Measurements from ENCODE around the gene CCDC112. TPM values are rescaled to one million over a fixed set of nuclear protein-coding genes. Genes with fewer than 3 reads are reported as not detected.

Gene CCDC112
- total RNA-seq, 2 experiments from 2014 or later = 2.2 to 4.1 TPM

DNA sequence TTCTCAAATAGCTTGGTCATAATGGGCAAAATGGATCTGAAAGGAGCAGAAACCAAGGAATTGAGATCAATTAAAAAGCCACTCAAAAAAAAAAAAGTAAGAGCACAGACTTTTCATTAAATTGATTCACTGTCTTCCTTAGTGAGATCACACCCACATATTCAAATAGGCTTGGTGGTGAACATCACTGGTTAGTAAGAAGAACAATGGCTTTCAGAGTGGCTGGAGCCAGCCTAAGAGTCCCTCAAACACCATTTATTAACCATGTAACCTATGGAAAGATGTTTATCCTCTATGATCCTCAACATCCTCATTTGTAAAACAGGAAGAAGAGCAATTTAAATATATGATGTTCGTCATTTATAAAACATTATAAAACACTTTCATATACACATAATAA, 12.4 kb downstream of the CCDC112 start:
- H3K4me1 Mint-ChIP-seq = peaks cover 9% of the 10 kb centered on the region
- H3K9me3 Mint-ChIP-seq (ENCODE audit: low read depth) = no peaks in the 10 kb centered on the region
- CTCF ChIA-PET = no interaction called here
- H3K36me3 Mint-ChIP-seq (ENCODE audit: low read depth) = no peaks in the 10 kb centered on the region
- POLR2A ChIA-PET = no interaction called here
- ATAC-seq = no peak
- intact Hi-C loops (cut with DNase I, micrococcal nuclease) = no loop called here
- no peaks in the 10 kb centered on the region for H3K27me3 Mint-ChIP-seq
- DNase-seq = no peak
- H3K27ac Mint-ChIP-seq = no peak overlapping the region
- no peak overlapping the region for H3K4me3 Mint-ChIP-seq

DNA sequence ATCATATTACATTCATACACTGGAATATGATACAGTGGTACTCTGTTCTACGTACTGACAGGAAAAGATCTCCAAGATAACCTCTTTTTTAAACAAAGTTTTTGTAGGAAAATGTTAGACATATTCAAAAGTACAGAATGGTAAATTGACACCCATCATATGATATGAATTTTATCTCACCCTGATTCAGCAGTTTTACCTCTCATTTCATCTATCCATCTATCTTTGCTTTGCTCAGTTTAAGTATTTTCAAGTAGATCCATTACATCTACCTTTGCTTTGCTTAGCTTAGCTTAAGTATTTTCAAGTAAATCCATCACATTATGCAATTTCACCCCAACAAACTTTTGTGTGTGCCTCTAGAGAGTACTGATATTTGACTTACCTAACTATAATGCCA, 14.3 kb downstream of the CCDC112 start:
- no peaks in the 10 kb centered on the region for H3K9me3 Mint-ChIP-seq (ENCODE audit: low read depth)
- POLR2A ChIA-PET = no interaction called here
- no peaks in the 10 kb centered on the region for H3K27me3 Mint-ChIP-seq
- H3K36me3 Mint-ChIP-seq (ENCODE audit: low read depth) = no peaks in the 10 kb centered on the region
- no peak overlapping the region for H3K27ac Mint-ChIP-seq
- no peak overlapping the region for H3K4me3 Mint-ChIP-seq
- CTCF ChIA-PET = no interaction called here
- peaks cover 7% of the 10 kb centered on the region for H3K4me1 Mint-ChIP-seq
- ATAC-seq = no peak
- intact Hi-C loops (cut with DNase I, micrococcal nuclease) = no loop called here
- DNase-seq = no peak

DNA sequence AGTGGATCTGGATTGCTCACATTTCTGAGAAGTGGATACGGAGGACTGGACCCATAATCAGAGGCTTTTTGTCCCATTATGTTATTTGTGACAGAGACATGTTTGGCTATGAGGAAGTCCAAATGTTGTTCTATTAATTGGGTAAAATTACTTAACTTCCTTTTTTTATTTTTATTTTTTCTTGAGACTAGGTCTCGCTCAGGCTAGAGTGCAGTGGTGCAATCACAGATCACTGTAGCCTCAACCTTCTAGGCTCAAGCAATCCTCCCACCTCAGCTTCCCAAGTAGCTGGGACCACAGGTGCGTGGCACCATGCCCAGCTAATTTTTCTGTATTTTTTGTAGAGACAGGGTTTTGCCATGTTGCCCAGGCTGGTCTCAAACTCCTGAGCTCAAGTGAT, 21.9 kb downstream of the CCDC112 start:
- no peak overlapping the region for H3K4me3 Mint-ChIP-seq
- H3K4me1 Mint-ChIP-seq = no peaks in the 10 kb centered on the region
- POLR2A ChIA-PET = no interaction called here
- no peak for DNase-seq
- H3K36me3 Mint-ChIP-seq (ENCODE audit: low read depth) = peaks cover 2% of the 10 kb centered on the region
- H3K27ac Mint-ChIP-seq = no peak overlapping the region
- CTCF ChIA-PET = interaction anchor here (0.9 kb wide), 1 partner anchor 177 kb away, joined by 3 read pairs; no protein-coding TSS in a partner anchor
- ATAC-seq = no peak
- H3K9me3 Mint-ChIP-seq (ENCODE audit: low read depth) = no peaks in the 10 kb centered on the region
- intact Hi-C loops (cut with DNase I, micrococcal nuclease) = no loop called here
- H3K27me3 Mint-ChIP-seq = no peaks in the 10 kb centered on the region

DNA sequence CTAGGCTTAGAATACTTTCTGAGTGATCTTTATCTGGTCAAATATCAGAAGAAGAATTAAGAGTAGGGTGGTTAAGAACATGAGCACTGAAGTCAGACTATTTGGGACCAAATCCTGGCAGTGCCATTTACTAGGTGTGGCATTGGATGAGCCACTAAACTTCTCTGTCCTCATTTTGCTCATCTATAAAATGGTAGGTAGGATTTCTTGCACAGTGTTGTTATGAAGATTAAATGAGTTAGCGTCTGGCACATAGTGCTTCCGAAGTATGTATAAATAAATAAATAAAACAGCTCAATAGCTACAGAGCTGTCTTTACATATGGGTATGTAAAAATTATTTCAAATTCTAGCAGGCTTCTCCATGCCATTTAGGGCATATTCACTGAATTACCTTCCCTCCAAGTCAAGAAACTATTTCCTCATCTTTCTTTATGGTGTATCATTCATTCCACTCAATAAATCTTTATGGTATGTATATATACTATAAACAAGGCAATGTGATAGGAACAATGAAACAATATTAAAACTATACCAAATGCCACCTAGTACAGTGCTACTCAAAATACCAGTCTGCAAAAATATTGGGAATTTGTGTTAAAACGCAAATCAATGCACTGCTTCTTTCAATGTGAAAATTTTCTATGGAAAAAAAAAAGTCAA, 24.0 kb downstream of the CCDC112 start:
- no peaks in the 10 kb centered on the region for H3K9me3 Mint-ChIP-seq (ENCODE audit: low read depth)
- CTCF ChIA-PET = no interaction called here
- ATAC-seq (no peak), DNase-seq (no peak)
- no peak overlapping the region for H3K27ac Mint-ChIP-seq
- no peaks in the 10 kb centered on the region for H3K27me3 Mint-ChIP-seq
- H3K4me3 Mint-ChIP-seq = no peak overlapping the region
- H3K4me1 Mint-ChIP-seq = no peaks in the 10 kb centered on the region
- intact Hi-C loops (cut with DNase I, micrococcal nuclease) = no loop called here
- H3K36me3 Mint-ChIP-seq (ENCODE audit: low read depth) = peaks cover 2% of the 10 kb centered on the region
- POLR2A ChIA-PET = no interaction called here

DNA sequence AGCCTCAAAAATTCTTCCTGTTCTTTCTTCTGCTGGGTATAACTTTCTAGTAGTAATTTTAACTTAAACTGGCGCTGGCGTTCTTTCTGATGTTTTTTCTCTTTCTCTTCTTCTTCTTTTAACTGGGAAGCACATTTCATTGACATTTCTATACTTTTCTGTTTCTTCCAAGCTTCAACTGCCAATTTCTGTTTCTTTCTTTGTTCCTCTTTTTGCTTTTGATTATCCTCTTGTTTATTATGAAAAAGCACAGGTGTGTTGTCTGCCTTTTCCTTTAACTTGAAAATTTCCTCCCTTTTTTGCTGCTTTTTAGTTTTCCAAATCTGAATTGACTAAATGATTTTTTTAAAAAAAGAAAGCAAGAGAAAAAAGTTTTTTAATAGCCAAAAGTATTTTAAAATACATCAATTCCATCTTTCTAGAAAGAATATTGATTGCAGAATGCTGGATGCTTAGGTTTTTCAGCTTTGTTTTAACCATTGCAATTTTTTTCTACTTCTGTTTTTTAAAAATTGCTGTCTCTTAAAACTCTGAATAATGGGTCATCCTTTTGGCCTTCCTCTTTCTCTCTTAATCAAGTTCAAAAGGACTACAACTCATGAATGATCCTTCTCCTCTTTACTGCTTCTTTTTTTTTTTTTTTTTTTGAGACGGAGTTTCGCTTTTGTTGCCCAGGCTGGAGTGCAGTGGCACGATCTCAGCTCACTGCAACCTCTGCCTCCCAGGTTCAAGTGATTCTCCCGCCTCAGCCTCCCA, 25.0 kb downstream of the CCDC112 start:
- Mint-ChIP-seq H3K4me1 (no peaks in the 10 kb centered on the region), H3K27me3 (no peaks in the 10 kb centered on the region), H3K27ac (no peak overlapping the region), H3K4me3 (no peak overlapping the region), H3K9me3 (ENCODE audit: low read depth) (no peaks in the 10 kb centered on the region), H3K36me3 (ENCODE audit: low read depth) (peaks cover 2% of the 10 kb centered on the region)
- CTCF ChIA-PET = interaction anchor here (0.9 kb wide), 1 partner anchor 8 kb away, joined by 4 read pairs; no protein-coding TSS in a partner anchor
- POLR2A ChIA-PET = no interaction called here
- intact Hi-C loops (cut with DNase I, micrococcal nuclease) = no loop called here
- no peak for ATAC-seq
- DNase-seq = no peak

DNA sequence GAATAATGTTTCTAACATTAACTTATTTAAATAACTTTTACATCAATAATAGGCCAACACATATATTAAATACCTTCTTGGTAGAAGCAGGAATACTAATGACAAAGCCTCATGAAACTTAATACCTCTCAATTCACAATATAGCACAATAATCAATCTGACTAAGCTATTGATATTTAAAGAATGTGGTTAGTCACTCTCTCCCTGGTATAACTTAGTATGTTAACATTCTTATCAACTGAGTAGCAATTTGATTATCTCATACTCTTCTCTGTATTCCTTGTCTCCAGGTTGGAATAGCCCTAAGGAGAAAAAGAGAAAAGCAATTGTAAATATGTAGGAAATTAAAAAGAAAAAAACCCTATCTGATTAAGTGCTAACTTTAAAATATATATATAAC, 28.8 kb downstream of the CCDC112 start:
- no peak for ATAC-seq
- no peak for DNase-seq
- H3K27ac Mint-ChIP-seq = no peak overlapping the region
- no peaks in the 10 kb centered on the region for H3K27me3 Mint-ChIP-seq
- ChIA-PET CTCF (no interaction called here), POLR2A (no interaction called here)
- no peak overlapping the region for H3K4me3 Mint-ChIP-seq
- no peaks in the 10 kb centered on the region for H3K9me3 Mint-ChIP-seq (ENCODE audit: low read depth)
- peaks cover 8% of the 10 kb centered on the region for H3K36me3 Mint-ChIP-seq (ENCODE audit: low read depth)
- peaks cover 8% of the 10 kb centered on the region for H3K4me1 Mint-ChIP-seq
- intact Hi-C loops (cut with DNase I, micrococcal nuclease) = no loop called here

DNA sequence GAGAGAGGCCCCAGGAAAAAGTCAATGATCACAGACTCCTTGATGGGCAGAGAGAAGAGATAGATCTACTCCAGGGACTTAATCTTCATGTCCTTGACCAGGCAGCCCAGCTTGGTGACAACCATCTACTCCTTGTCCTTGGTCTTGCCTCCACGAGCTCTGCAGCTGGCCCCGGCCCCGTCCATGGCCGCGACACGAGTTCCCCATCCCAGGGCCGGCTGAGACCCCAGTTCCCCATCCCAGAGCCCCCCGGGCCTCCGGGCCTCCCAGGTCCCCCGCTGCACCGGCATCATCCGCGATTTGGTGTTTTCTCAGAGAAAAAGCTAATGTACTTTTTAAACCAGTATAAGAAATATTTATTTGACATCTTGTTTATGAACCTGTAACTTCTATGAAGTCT, 31.2 kb downstream of the CCDC112 start:
- no peaks in the 10 kb centered on the region for H3K27me3 Mint-ChIP-seq
- DNase-seq (no peak), ATAC-seq (no peak)
- CTCF ChIA-PET = interaction anchor here (1.7 to 2.0 kb wide), 2 partner anchors 14 to 18 kb away, joined by 5 read pairs; no protein-coding TSS in a partner anchor
- H3K4me1 Mint-ChIP-seq = peaks cover 20% of the 10 kb centered on the region
- H3K9me3 Mint-ChIP-seq (ENCODE audit: low read depth) = no peaks in the 10 kb centered on the region
- no peak overlapping the region for H3K27ac Mint-ChIP-seq
- H3K36me3 Mint-ChIP-seq (ENCODE audit: low read depth) = peaks cover 8% of the 10 kb centered on the region
- intact Hi-C loops (cut with DNase I, micrococcal nuclease) = no loop called here
- no peak overlapping the region for H3K4me3 Mint-ChIP-seq
- POLR2A ChIA-PET = interaction anchor here (0.5 kb wide), 1 partner anchor 623 kb away, joined by 4 read pairs; no protein-coding TSS in a partner anchor

DNA sequence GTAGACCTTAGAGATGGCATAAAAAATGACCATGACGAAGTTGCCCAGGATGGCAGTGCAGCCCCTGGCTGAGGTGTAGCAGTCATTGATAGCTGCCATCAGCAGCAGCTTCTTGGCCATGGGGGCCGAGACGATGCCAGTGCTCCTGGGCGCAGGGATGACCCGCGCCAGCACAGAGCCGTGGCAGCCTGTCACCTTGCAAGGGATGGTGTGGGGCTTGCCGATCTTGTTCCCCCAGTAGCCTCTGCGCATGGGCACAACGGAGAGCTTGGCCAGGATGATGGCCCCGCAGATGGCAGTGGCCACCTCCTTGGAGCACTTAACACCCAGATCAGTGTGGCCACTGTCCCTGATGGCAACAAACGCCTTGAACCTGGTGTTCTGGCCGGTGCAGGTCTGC, 31.7 kb downstream of the CCDC112 start:
- ChIA-PET CTCF (interaction anchor here (2.0 kb wide), 1 partner anchor 18 kb away, joined by 5 read pairs; no protein-coding TSS in a partner anchor), POLR2A (no interaction called here)
- no peaks in the 10 kb centered on the region for H3K9me3 Mint-ChIP-seq (ENCODE audit: low read depth)
- peaks cover 8% of the 10 kb centered on the region for H3K36me3 Mint-ChIP-seq (ENCODE audit: low read depth)
- no peaks in the 10 kb centered on the region for H3K27me3 Mint-ChIP-seq
- H3K27ac Mint-ChIP-seq = no peak overlapping the region
- H3K4me1 Mint-ChIP-seq = peaks cover 25% of the 10 kb centered on the region
- no peak overlapping the region for H3K4me3 Mint-ChIP-seq
- ATAC-seq (no peak), DNase-seq (no peak)
- intact Hi-C loops (cut with DNase I, micrococcal nuclease) = no loop called here

DNA sequence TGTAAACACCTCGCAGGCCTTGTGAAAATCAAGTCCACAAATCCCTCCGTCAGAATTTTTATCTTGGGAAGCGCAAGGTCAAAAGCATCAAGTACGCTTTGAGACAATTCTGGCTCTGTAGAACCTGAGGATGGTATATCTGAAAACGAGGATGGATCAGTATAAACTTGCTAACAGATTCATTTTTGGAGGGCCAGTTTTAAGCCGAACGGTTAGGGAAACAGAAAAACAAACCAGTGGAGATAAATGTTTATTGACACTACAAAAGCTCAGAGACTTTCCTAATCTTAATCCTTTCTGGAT, 33.4 kb downstream of the CCDC112 start:
- DNase-seq (no peak), ATAC-seq (no peak)
- H3K27ac Mint-ChIP-seq = peak overlapping the region; percentile 95
- no peaks in the 10 kb centered on the region for H3K9me3 Mint-ChIP-seq (ENCODE audit: low read depth)
- peaks cover 12% of the 10 kb centered on the region for H3K36me3 Mint-ChIP-seq (ENCODE audit: low read depth)
- H3K4me1 Mint-ChIP-seq = peaks cover 42% of the 10 kb centered on the region
- intact Hi-C loops (cut with DNase I, micrococcal nuclease) = loop anchor here (2.0 kb wide), 1 partner anchor 578 kb away; the partner anchor contains the start of genes AP3S1 (in 2 of the 2) and ATG12 (in 2 of the 2)
- ChIA-PET CTCF (interaction anchor here (0.6 to 1.3 kb wide), 6 partner anchors 8 to 339 kb away, joined by 3 to 4 read pairs (median 3); partner anchors contain the start of gene TICAM2), POLR2A (no interaction called here)
- H3K27me3 Mint-ChIP-seq = no peaks in the 10 kb centered on the region
- peak overlapping the region; percentile 89 for H3K4me3 Mint-ChIP-seq

DNA sequence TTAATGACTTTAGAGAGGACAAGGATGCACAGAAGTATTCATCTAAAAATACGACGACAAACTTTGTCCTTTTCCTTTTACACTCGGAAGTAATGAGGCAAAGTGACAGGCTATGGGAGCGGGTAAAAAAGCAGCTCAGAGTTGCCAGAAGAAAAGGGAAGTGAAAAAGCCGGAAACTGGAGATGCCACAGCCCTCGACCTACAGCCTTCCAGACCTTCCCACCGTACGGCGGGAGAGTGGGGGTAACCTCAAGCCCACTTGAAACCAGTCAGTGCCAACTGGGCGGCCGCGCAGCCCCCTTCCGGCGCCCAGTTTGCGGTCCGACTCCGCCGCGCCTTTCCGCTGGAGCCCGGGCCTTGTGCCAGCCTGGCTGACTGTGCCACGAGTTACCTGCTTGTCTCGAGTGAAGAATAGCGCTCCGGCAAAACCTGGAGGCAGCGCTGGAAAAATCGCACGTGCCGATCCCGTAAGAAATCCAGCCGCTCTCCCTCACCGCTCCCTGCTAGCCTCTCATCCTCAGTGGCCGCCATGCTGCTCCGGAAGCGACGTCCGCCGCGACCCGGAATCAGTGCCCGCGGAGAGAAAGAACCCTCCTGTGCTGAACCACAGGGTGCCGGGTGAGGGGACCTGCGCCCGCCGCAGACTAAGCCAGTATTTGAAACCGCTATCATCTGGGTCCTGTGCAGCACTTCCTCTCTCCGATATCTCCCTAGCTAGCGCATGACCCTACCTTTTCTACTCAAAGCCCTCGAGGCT, 34.0 kb downstream of the CCDC112 start, which contains the start of gene PGGT1B:
Gene PGGT1B, minus strand, starts transcription at position 557 of the 757 bp plus-strand sequence. Its CDS starts 26 bp downstream, at position 531.
- ATAC-seq = peak; percentile 97
- Mint-ChIP-seq H3K4me1 (peaks cover 45% of the 10 kb centered on the region), H3K27ac (peak within 1 kb of the TSS; percentile 95), H3K27me3 (no peaks in the 10 kb centered on the region), H3K9me3 (ENCODE audit: low read depth) (no peaks in the 10 kb centered on the region), H3K4me3 (peak within 1 kb of the TSS; percentile 89), H3K36me3 (ENCODE audit: low read depth) (peaks cover 12% of the 10 kb centered on the region)
- ChIA-PET POLR2A (interaction anchor here (0.9 kb wide), 1 partner anchor 282 kb away, joined by 4 read pairs; the partner anchor contains the start of gene FEM1C), CTCF (interaction anchor here (0.6 to 1.4 kb wide), 6 partner anchors 8 to 340 kb away, joined by 3 to 6 read pairs (median 4); partner anchors contain the start of gene TICAM2)
- DNase-seq = peak; percentile 86
- intact Hi-C loops (cut with DNase I, micrococcal nuclease) = loop anchor here (1.0 to 2.0 kb wide), 3 partner anchors 34 to 578 kb away; partner anchors contain the start of genes AP3S1 (in 2 of the 2), ATG12 (in 2 of the 2), CCDC112 (in 1 of the 2) and TMED7 (in 1 of the 2)

DNA sequence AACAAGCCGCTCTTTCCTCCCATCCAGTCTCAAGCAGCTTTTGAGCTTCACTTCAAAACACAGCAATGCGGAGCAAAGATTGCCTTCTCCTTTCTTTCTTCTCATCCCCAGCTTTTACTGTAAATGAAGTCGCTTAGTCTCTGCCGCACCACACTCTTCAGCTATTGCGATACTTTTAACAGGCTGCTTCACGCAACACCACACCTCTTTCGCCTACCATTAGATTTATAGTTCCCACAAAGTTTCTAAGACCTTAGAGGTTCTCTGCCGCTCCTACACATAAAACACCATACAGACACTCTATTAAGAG, 34.5 kb downstream of the CCDC112 start:
- ChIA-PET POLR2A (interaction anchor here (0.9 kb wide), 1 partner anchor 283 kb away, joined by 4 read pairs; the partner anchor contains the start of gene FEM1C), CTCF (interaction anchor here (0.6 to 1.4 kb wide), 4 partner anchors 9 to 515 kb away, joined by 3 to 6 read pairs (median 4); no protein-coding TSS in a partner anchor)
- H3K27me3 Mint-ChIP-seq = no peaks in the 10 kb centered on the region
- peaks cover 13% of the 10 kb centered on the region for H3K36me3 Mint-ChIP-seq (ENCODE audit: low read depth)
- H3K9me3 Mint-ChIP-seq (ENCODE audit: low read depth) = no peaks in the 10 kb centered on the region
- DNase-seq (peak; percentile 12), ATAC-seq (peak; percentile 16)
- H3K4me1 Mint-ChIP-seq = peaks cover 47% of the 10 kb centered on the region
- intact Hi-C loops (cut with DNase I, micrococcal nuclease) = loop anchor here (1.0 to 2.0 kb wide), 3 partner anchors 34 to 579 kb away; partner anchors contain the start of genes AP3S1 (in 2 of the 2), ATG12 (in 2 of the 2), CCDC112 (in 1 of the 2) and TMED7 (in 1 of the 2)
- H3K27ac Mint-ChIP-seq = peak overlapping the region; percentile 95
- H3K4me3 Mint-ChIP-seq = peak overlapping the region; percentile 89
